Neural progenitor cell (in vitro differentiated cells): ENCODE results near the gene IGFBP6.

Source experiments
- CTCF ChIP-seq: fragments of 200-600 bp; sonication (generic); IDR thresholded peaks from 2 replicates; pipeline ENCODE4 v1.5.1; 2017; ENCODE audit warnings: antibody characterized with exemption, mild to moderate bottlenecking
- EZH2 ChIP-seq: fragments of 200-600 bp; sonication (generic); IDR thresholded peaks from 2 replicates; pipeline ENCODE4 v1.6.1; 2017; ENCODE audit warnings: antibody characterized with exemption, mild to moderate bottlenecking, moderate library complexity
- EZH2phosphoT487 ChIP-seq: fragments of 200-600 bp; sonication (generic); IDR thresholded peaks from 2 replicates; pipeline ENCODE4 v1.6.1; 2017; ENCODE audit warnings: antibody characterized with exemption

GRCh38 chr12:53059434-53060063, 37.9 kb upstream of the IGFBP6 start:
- TF ChIP-seq CTCF: no peak
- TF ChIP-seq EZH2: no peak
- no peak for TF ChIP-seq EZH2phosphoT487
